Measurements from ENCODE around the gene HS6ST1.

GRCh38 chr2:128367601-128368359, 49.1 kb upstream of the HS6ST1 start:
- TF ChIP-seq CTCF (conservative IDR thresholded peaks at IDR 0.05; ENCODE audit: low read length): no peak
- no peak for TF ChIP-seq EZH2phosphoT487 (IDR thresholded peaks at IDR 0.05; ENCODE audit: borderline replicate concordance, low read depth, low read length)
